Hindlimb muscle (tissue), 1 donor: ENCODE results near the gene CAMKK2. TPM values are rescaled to one million over a fixed set of nuclear protein-coding genes. Genes with fewer than 3 reads are reported as not detected.
"Not testable (repeated sequence)": the region's sequence is repeated elsewhere in the genome, so short reads cannot be mapped to it uniquely, and the experiment has no call there.

ENCODE experiments used
- DNase-seq: peaks from one replicate; pipeline ENCODE4 v3.0.0-alpha.2; 2013
- polyA plus RNA-seq: library from polyadenylated mRNA; unstranded; fragments of 120-200 nt; gene quantifications from one replicate; pipeline ENCODE4 v1.2.1, GENCODE V29; 2013; ENCODE audit not compliant: insufficient read length

The CAMKK2 gene
- polyA plus RNA-seq = 20.7 TPM

GRCh38 chr12:121296618-121297434 is at the start of gene CAMKK2:
TSS of gene CAMKK2 (minus strand) at chr12:121296709. CDS start at chr12:121274526, 22,183 bp downstream.
- DNase-seq = peak; percentile 91

- no peak for DNase-seq
These were observed 48.8 kb upstream of the CAMKK2 start for GRCh38 chr12:121345151-121345815.

GRCh38 chr12:121344506-121344905 is 48.0 kb upstream of the CAMKK2 start:
- no peak for DNase-seq

- DNase-seq = no peak
These were observed 40.9 kb upstream of the CAMKK2 start for GRCh38 chr12:121337416-121337815.

- DNase-seq = peak; percentile 35
These were observed 38.2 kb upstream of the CAMKK2 start for GRCh38 chr12:121334513-121335343.

GRCh38 chr12:121333747-121334146 is 37.2 kb upstream of the CAMKK2 start:
- no peak for DNase-seq

GRCh38 chr12:121331248-121331647 is 34.7 kb upstream of the CAMKK2 start:
- DNase-seq = no peak

- DNase-seq = no peak
These were observed 34.2 kb upstream of the CAMKK2 start for GRCh38 chr12:121330692-121331091.

- DNase-seq = no peak
These were observed 33.7 kb upstream of the CAMKK2 start for GRCh38 chr12:121330195-121330594.

GRCh38 chr12:121328620-121329019 is 32.1 kb upstream of the CAMKK2 start:
- DNase-seq = no peak

- peak; percentile 26 for DNase-seq
These were observed 30.6 kb upstream of the CAMKK2 start for GRCh38 chr12:121326996-121327674.

- DNase-seq = no peak
These were observed 29.4 kb upstream of the CAMKK2 start for GRCh38 chr12:121325922-121326396.

- no peak for DNase-seq
These were observed 27.4 kb upstream of the CAMKK2 start for GRCh38 chr12:121323908-121324307.

GRCh38 chr12:121318121-121318520 is 21.6 kb upstream of the CAMKK2 start:
- DNase-seq = no peak

GRCh38 chr12:121314431-121314830 is 17.9 kb upstream of the CAMKK2 start:
- no peak for DNase-seq

GRCh38 chr12:121310231-121310630 is 13.7 kb upstream of the CAMKK2 start:
- not testable (repeated sequence) for DNase-seq

GRCh38 chr12:121307397-121307796 is 10.9 kb upstream of the CAMKK2 start:
- DNase-seq = not testable (repeated sequence)

GRCh38 chr12:121304306-121304705 is 7.8 kb upstream of the CAMKK2 start:
- DNase-seq = no peak

- DNase-seq = no peak
These were observed 5.4 kb upstream of the CAMKK2 start for GRCh38 chr12:121301876-121302275.

GRCh38 chr12:121300083-121300819 is 3.7 kb upstream of the CAMKK2 start:
- no peak for DNase-seq

- no peak for DNase-seq
These were observed 3.2 kb upstream of the CAMKK2 start for GRCh38 chr12:121299662-121300061.
